Erythroblast (primary cell): ENCODE results near the gene ANKRD52.

Experiments
- DNase-seq, 2 experiments: peaks; one replicate each; lab custom pipeline; 2025; lab: John Stamatoyannopoulos, UW
- GATA1 ChIP-seq: IDR thresholded peaks from 2 replicates; pipeline ENCODE4 v1.6.1; 2011; ENCODE audit warnings: low read depth, mild to moderate bottlenecking, control low read depth, low read length, moderate library complexity
- POLR2A ChIP-seq: IDR thresholded peaks from 2 replicates; pipeline ENCODE4 v1.6.1; 2011; ENCODE audit warnings: mild to moderate bottlenecking, low read length

The ANKRD52 gene

GRCh38 chr12:56261503-56262232 is 3.5 kb upstream of the ANKRD52 start:
- peak; percentile 42 to 64 for DNase-seq
- no peak for TF ChIP-seq GATA1
- no peak for TF ChIP-seq POLR2A

GRCh38 chr12:56260921-56261320 is 2.7 kb upstream of the ANKRD52 start:
- TF ChIP-seq POLR2A (no peak), GATA1 (no peak)
- DNase-seq, result no peak

GRCh38 chr12:56260380-56260779 is 2.2 kb upstream of the ANKRD52 start:
- no peak for DNase-seq
- TF ChIP-seq GATA1 (no peak), POLR2A (no peak)

DNA sequence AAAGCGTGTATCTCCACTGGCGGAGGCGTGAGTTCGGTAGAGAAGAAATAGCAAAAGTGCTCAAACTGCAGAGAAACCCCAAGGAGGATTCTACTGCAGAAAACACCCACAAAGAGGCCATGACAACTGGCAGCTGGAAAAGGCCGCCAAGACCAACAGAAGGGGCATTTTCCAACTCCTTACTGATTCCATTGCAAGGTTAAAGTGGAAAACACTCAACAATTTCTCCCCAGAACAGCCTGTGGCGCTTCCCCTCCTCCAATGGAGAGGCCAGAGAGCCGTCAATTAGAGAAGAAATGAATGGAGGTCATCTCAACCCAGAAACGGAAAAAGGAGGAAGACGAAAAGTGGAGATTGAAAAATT is 618 bp upstream of the ANKRD52 start:
- TF ChIP-seq POLR2A, result no peak
- TF ChIP-seq GATA1, result no peak
- no peak for DNase-seq

DNA sequence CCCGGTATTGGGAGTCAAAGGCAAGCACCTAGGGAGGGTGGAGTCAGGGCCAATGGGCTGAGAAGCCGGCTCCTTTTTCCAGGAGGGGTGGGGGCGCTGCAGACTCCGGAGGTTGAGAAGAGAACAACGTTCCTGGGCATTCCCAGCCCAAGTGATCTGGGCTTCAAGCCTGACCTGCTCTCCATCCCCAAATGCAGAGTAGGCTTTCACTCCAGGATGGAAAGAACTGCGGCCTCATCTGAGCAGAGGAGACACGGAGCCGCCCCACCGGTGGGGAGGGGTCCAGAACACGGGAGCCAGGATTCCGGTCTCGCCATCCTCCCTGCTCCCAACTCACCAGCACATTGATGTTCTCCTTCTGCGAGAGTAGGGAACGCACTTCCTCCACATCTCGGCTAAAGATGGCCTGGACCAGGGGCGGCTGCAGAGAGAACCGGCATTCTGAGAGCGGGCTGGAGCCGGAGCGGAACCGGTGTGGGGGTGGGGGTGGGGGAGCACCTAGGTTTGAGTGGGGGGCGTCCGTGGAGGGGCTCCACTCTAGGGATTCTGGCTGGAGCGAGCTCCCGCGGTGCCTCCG is 605 bp downstream of the ANKRD52 start:
- TF ChIP-seq POLR2A (no peak), GATA1 (no peak)
- DNase-seq, result peak in 1 of 2 experiments; percentile 54

DNA sequence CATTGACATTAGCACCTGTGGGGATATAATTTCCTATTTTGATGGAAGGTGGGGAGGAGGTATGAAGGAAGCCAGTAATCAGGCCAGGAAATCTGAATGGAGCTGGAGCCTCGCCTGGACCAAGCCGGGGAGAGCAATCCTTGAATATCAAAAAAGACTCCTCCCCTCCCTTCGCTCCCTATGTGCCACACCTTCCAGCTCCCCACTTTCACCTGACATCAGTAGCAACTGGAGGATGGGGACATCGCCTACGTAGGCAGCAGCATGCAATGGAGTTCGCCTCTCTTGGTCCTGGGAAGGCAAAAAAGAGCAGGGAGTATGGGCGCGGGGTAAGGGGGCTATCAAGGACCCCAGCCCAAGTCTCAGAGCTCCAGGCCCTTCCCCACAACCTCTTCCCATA is 1.1 kb downstream of the ANKRD52 start:
- no peak for DNase-seq
- TF ChIP-seq POLR2A (no peak), GATA1 (no peak)

DNA sequence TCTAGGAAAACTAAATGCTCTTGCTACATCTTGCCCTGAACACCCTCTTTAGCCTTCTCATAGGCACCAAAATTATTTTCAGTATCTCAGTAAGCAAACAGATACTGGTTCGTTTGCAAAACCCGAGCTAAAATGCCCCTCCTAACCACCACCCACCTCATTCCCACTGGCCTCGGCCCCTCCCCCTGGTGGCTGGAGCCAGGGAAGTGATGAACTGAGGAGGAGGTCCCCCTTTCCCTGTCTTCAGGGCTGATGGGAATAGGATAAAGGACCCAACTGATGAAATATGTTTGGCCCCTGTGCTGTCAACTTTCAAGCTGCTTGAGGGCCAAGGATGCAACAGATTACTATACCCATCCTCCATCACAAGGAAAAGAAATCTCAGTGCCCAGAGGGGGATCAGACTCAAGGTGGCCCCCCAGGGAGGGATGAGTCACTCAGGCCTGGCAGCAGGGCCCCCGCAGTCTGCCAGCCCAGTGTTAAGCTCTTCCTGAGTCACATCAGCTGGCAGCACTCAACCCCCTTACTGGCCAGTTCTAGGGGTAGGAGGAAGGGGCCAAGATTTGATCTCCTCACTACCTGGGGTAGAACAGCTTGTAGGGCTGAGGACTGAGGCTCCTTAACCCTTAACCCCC is 1.7 kb downstream of the ANKRD52 start:
- DNase-seq, result peak; percentile 12 to 29
- no peak for TF ChIP-seq GATA1
- TF ChIP-seq POLR2A, result no peak

GRCh38 chr12:56255671-56256070 is 2.5 kb downstream of the ANKRD52 start:
- no peak for TF ChIP-seq POLR2A
- no peak for DNase-seq

- DNase-seq, result peak; percentile 66 to 73
Measured at GRCh38 chr12:56253091-56253490, 5.1 kb downstream of the ANKRD52 start.

GRCh38 chr12:56252649-56253048 is 5.5 kb downstream of the ANKRD52 start:
- no peak for DNase-seq
- TF ChIP-seq GATA1, result no peak
- TF ChIP-seq POLR2A, result no peak

More at GRCh38 chr12:56253091-56253490, 5.1 kb downstream of the ANKRD52 start:
- TF ChIP-seq GATA1, result no peak
- TF ChIP-seq POLR2A, result no peak

DNA sequence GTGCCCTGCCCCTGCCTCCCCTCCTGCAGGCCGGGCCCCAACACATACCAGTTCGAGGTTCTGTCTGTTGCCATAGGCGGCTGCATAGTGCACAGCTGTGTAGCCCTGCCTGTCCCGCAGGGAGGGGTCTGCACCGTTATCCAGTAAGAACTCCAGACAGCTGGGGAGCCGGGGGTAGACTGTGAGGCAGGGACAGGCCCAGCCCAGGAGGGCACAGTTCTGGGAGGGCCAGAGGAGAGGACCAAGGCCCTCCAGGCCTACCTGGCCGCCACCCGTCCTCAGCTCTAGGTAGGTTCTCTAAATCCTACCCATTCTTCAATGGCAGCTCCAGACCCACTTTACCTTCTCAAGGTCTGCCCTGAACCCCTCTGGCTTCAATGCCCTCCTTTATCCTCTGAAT is 9.5 kb downstream of the ANKRD52 start:
- no peak for DNase-seq
- TF ChIP-seq POLR2A, result no peak
- TF ChIP-seq GATA1, result no peak

- no peak for TF ChIP-seq GATA1
- no peak for DNase-seq
Measured at GRCh38 chr12:56247923-56248322, 10.3 kb downstream of the ANKRD52 start.

DNA sequence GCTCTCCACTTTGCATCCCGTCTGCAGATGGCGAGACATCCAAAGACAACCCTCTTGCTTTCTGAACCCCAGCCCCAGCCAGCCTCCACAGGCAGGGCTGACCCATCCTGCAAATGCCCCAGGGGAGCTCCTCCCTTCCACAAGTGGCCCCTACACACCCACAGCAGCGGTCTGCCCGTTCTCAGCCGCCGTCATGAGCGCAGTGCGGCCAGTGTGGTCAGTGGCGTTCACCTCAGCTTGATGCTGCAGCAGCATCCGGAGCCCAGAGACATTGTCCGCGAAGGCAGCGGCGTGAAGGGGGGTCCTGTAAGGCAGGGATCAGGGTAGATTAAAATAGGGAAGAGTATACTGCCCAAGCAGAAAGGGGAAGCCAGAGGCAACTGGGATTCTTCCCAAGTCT is 13.7 kb downstream of the ANKRD52 start:
- TF ChIP-seq POLR2A (no peak), GATA1 (no peak)

GRCh38 chr12:56243731-56244181 is 14.4 kb downstream of the ANKRD52 start:
- TF ChIP-seq POLR2A (peak; percentile 34), GATA1 (peak; percentile 20)
- peak; percentile 95 to 96 for DNase-seq

More for the DNA sequence above, 13.7 kb downstream of the ANKRD52 start:
- no peak for DNase-seq
